ENCODE results near the gene RNASE8.

GRCh38 chr14:21071225-21072030 is 13.8 kb downstream of the RNASE8 start:
- no peak for TF ChIP-seq CTCF (conservative IDR thresholded peaks at IDR 0.05; ENCODE audit: low read depth, low read length)
- no peak for TF ChIP-seq EZH2 (IDR thresholded peaks at IDR 0.05; ENCODE audit: low read length, unreplicated experiment)
- no peak for TF ChIP-seq EZH2phosphoT487 (IDR thresholded peaks at IDR 0.05; ENCODE audit: borderline replicate concordance, low read length)

Data from PC-3 (cell line).